ENCODE data around the gene CCR6. TPM values are rescaled to one million over a fixed set of nuclear protein-coding genes. Genes with fewer than 3 reads are reported as not detected.
"Not testable (repeated sequence)": the region's sequence is repeated elsewhere in the genome, so short reads cannot be mapped to it uniquely, and the experiment has no call there.

The CCR6 gene
- total RNA-seq, 1 experiment from 2014 or later, result not detected

DNA sequence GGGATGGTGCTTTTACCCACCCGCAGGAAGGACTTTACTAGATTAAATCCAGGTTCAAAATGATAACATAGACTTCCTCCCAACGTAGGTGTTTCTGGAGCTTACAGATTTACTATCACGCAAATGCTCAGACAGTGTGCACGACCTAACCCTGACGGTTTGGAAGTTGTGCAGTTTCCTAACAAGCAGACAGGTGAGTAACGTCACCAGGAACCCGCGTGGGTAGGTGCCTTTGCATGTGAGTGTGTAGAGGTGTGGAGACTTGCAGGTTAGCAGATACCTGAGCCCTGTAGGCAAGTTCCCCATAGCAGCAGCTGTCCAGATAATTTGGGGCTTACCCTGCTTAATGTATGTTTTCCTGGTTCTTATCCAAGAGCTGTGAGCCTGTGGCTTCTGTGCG lies 64.4 kb downstream of the CCR6 start:
- not testable (repeated sequence) for H3K4me1 ChIP-seq (ENCODE audit: insufficient read depth, low read length); H3K9me3 Mint-ChIP-seq; H2BK12ac ChIP-seq (ENCODE audit: insufficient read length, low read depth, low read length); H3K23ac ChIP-seq (ENCODE audit: insufficient read length, low read depth, low read length); H4K8ac ChIP-seq (replicated peaks; ENCODE audit: insufficient read length, low read depth, low read length); H3K79me2 ChIP-seq (ENCODE audit: insufficient read depth, low read length); H3K27ac ChIP-seq (ENCODE audit: insufficient read length, low read depth, low read length); H4K5ac ChIP-seq (ENCODE audit: insufficient read length, low read depth, low read length); H3K4me2 ChIP-seq (ENCODE audit: insufficient read depth, insufficient read length, low read length); H4K91ac ChIP-seq (ENCODE audit: insufficient read length, low read depth, low read length); H2BK120ac ChIP-seq (ENCODE audit: low read depth, low read length, poor library complexity, severe bottlenecking); DNase-seq; H3K14ac ChIP-seq (ENCODE audit: insufficient read depth, low read length); H3K9me3 ChIP-seq (ENCODE audit: control insufficient read depth, low read depth, low read length); H3T11ph ChIP-seq (ENCODE audit: low read length); H3K27me3 ChIP-seq (ENCODE audit: insufficient read depth, low read length); H3K27me3 Mint-ChIP-seq (ENCODE audit: low read depth); H3K9ac ChIP-seq (ENCODE audit: extremely low read depth, insufficient read length, low read length); H2BK20ac ChIP-seq (ENCODE audit: low read depth, low read length, poor library complexity, severe bottlenecking); H3K56ac ChIP-seq (ENCODE audit: insufficient read length, low read depth, low read length); H2BK15ac ChIP-seq (ENCODE audit: low read depth, low read length); H3K4me1 Mint-ChIP-seq; H2BK5ac ChIP-seq (ENCODE audit: insufficient read length, low read length); H3K27ac Mint-ChIP-seq; H3K79me1 ChIP-seq (ENCODE audit: insufficient read depth, low read depth, low read length, poor library complexity, severe bottlenecking); H3K23me2 ChIP-seq (ENCODE audit: insufficient read length, low read depth, low read length, poor library complexity, severe bottlenecking); H3K4me3 Mint-ChIP-seq; H4K20me1 ChIP-seq (ENCODE audit: control insufficient read depth, insufficient read depth, insufficient read length); H3K18ac ChIP-seq (ENCODE audit: insufficient read length, low read depth, low read length); H2AFZ ChIP-seq (ENCODE audit: low read length); H2AK5ac ChIP-seq (ENCODE audit: insufficient read length, low read length); H3K4ac ChIP-seq (ENCODE audit: low read depth, low read length)
- peaks cover 0 to 15% (median 0%) of the 10 kb centered on the region in 3 experiments; a peak in 3 of 7 replicates for H3K36me3 Mint-ChIP-seq (ENCODE audit: insufficient read depth in 1 of 3, low read depth in 3 of 3)
- WGBS (ENCODE audit: extremely low coverage, insufficient read length, low lambda C conversion rate), result no CpG with 5 or more reads among the region's 9 CpGs

Other genes with a start within 250 kb of the CCR6 start
- 28.2 and 29.2 TPM in 2 replicates for gene RNASET2, start 166.5 kb upstream of the CCR6 start, total RNA-seq (2021)
- gene CEP43, start 123.7 kb upstream of the CCR6 start, total RNA-seq (2021), result 33.6 and 35.4 TPM in 2 replicates
- not detected in 2 replicates for gene GPR31, start 34.9 kb downstream of the CCR6 start, total RNA-seq (2021)
- gene UNC93A, start 168.2 kb downstream of the CCR6 start, total RNA-seq (2021), result 0.70 and 0.94 TPM in 2 replicates
- gene TTLL2, start 202.0 kb downstream of the CCR6 start, total RNA-seq (2021), result not detected in 2 replicates